ENCODE measurements around the gene KEAP1. TPM values are rescaled to one million over a fixed set of nuclear protein-coding genes. Genes with fewer than 3 reads are reported as not detected.

The KEAP1 gene
- total RNA-seq, 1 experiment from 2014 or later: 102 TPM

GRCh38 chr19:10518444-10519361 is 15.5 kb upstream of the KEAP1 start:
- in situ Hi-C loops (cut with HindIII; ENCODE audit: low pct_unique_long_range_greater_than_20kb, low sequenced_read_pairs) (no loop called here), intact Hi-C loops (cut with micrococcal nuclease; ENCODE audit: unreplicated experiment) (no loop called here)
- no peak for TF ChIP-seq POLR2AphosphoS5 (IDR thresholded peaks at IDR 0.05; ENCODE audit: low read depth, low read length)
- TF ChIP-seq, protein P1, sequence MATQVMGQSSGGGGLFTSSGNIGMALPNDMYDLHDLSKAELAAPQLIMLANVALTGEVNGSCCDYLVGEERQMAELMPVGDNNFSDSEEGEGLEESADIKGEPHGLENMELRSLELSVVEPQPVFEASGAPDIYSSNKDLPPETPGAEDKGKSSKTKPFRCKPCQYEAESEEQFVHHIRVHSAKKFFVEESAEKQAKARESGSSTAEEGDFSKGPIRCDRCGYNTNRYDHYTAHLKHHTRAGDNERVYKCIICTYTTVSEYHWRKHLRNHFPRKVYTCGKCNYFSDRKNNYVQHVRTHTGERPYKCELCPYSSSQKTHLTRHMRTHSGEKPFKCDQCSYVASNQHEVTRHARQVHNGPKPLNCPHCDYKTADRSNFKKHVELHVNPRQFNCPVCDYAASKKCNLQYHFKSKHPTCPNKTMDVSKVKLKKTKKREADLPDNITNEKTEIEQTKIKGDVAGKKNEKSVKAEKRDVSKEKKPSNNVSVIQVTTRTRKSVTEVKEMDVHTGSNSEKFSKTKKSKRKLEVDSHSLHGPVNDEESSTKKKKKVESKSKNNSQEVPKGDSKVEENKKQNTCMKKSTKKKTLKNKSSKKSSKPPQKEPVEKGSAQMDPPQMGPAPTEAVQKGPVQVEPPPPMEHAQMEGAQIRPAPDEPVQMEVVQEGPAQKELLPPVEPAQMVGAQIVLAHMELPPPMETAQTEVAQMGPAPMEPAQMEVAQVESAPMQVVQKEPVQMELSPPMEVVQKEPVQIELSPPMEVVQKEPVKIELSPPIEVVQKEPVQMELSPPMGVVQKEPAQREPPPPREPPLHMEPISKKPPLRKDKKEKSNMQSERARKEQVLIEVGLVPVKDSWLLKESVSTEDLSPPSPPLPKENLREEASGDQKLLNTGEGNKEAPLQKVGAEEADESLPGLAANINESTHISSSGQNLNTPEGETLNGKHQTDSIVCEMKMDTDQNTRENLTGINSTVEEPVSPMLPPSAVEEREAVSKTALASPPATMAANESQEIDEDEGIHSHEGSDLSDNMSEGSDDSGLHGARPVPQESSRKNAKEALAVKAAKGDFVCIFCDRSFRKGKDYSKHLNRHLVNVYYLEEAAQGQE (IDR thresholded peaks at IDR 0.05; ENCODE audit: insufficient read depth in 1 of 2, low read depth in 2 of 2, low read length in 1 of 2): no peak
- TF ChIP-seq SIN3A (IDR thresholded peaks at IDR 0.05; ENCODE audit: borderline replicate concordance, insufficient read depth, low read depth, low read length): no peak
- TF ChIP-seq CTCF (IDR thresholded peaks at IDR 0.05): no peak
- no peak for TF ChIP-seq TCF7L2 (IDR thresholded peaks at IDR 0.05; ENCODE audit: low read depth, low read length)
- Histone ChIP-seq H3K27me3 (ENCODE audit: control insufficient read depth, insufficient read depth, low read length) (no peaks in the 10 kb centered on the region), H3K4me1 (ENCODE audit: control insufficient read depth, insufficient read depth, low read length) (peaks cover 13% of the 10 kb centered on the region), H3K27ac (ENCODE audit: low read length) (peak overlapping the region; percentile 44; the same call in 1 of the 2 replicates), H3K4me3 (ENCODE audit: low read depth in 2 of 2, low read length in 2 of 2) (peak overlapping the region; percentile 59 to 76; a peak in 3 of 4 replicates), H3K9me3 (ENCODE audit: control insufficient read depth, insufficient read depth, low read depth, low read length) (no peaks in the 10 kb centered on the region), H3K36me3 (ENCODE audit: control insufficient read depth, insufficient read depth, low read length) (no peaks in the 10 kb centered on the region; the same call in 1 of the 2 replicates)
- ChIA-PET POLR2A (interaction anchor here (0.6 kb wide), 1 partner anchor 16 kb away, joined by 14 read pairs; no protein-coding TSS in a partner anchor), CTCF (interaction anchor here (0.6 kb wide), 1 partner anchor 129 kb away, joined by 5 read pairs; no protein-coding TSS in a partner anchor)
- DNase-seq (ENCODE audit: low read depth, low spot score): no peak
- peak; percentile 20; the same call in 1 of the 2 replicates for ATAC-seq
- no TSS peak for BruUV-seq (replicated peaks)

GRCh38 chr19:10517760-10518443 is 14.7 kb upstream of the KEAP1 start:
- peak overlapping the region; percentile 59 for H3K27ac ChIP-seq (ENCODE audit: low read length)
- in situ Hi-C loops (cut with HindIII; ENCODE audit: low pct_unique_long_range_greater_than_20kb, low sequenced_read_pairs): no loop called here

More at GRCh38 chr19:10517760-10518443, 14.7 kb upstream of the KEAP1 start:
- ChIA-PET CTCF (interaction anchor here (0.5 to 0.6 kb wide), 2 partner anchors 24 to 130 kb away, joined by 3 to 5 read pairs; no protein-coding TSS in a partner anchor), POLR2A (no interaction called here)
- BruUV-seq (replicated peaks): no TSS peak
- H3K36me3 ChIP-seq (ENCODE audit: control insufficient read depth, insufficient read depth, low read length): no peaks in the 10 kb centered on the region; the same call in 1 of the 2 replicates
- H3K9me3 ChIP-seq (ENCODE audit: control insufficient read depth, insufficient read depth, low read depth, low read length): no peaks in the 10 kb centered on the region
- intact Hi-C loops (cut with micrococcal nuclease; ENCODE audit: unreplicated experiment): no loop called here
- peak overlapping the region; percentile 59 to 76 for H3K4me3 ChIP-seq (ENCODE audit: low read depth in 2 of 2, low read length in 2 of 2)
- no peak for DNase-seq (ENCODE audit: low read depth, low spot score)
- no peaks in the 10 kb centered on the region for H3K27me3 ChIP-seq (ENCODE audit: control insufficient read depth, insufficient read depth, low read length)
- peaks cover 13% of the 10 kb centered on the region for H3K4me1 ChIP-seq (ENCODE audit: control insufficient read depth, insufficient read depth, low read length)
- ATAC-seq: peak; percentile 82
- no peak for TF ChIP-seq POLR2AphosphoS5 (IDR thresholded peaks at IDR 0.05; ENCODE audit: low read depth, low read length)
